Left lung (tissue), 10 donors: Measurements from ENCODE around the gene SP6. TPM values are rescaled to one million over a fixed set of nuclear protein-coding genes. Genes with fewer than 3 reads are reported as not detected.

Source experiments
- ATAC-seq: fragments of 200-7000 bp; cut with Tn5 transposase; one replicate; pipeline ENCODE4 v1.9.1; 2020; ENCODE audit warnings: moderate library complexity
- DNase-seq, 4 donors: peaks; one replicate each; pipeline ENCODE4 v3.0.0-alpha.2; 2013 to 2020
- H3K27ac ChIP-seq, 2 donors: fragments of 200-600 bp; sonication (generic) in 1 of 2; one replicate each; pipeline versions ENCODE4 v1.5.0 to v1.8.0; 2020 to 2021
- H3K27me3 ChIP-seq, 2 donors: fragments of 200-600 bp; sonication (generic) in 1 of 2; one replicate each; pipeline versions ENCODE4 v1.5.0 to v1.8.0; 2020 to 2021
- H3K36me3 ChIP-seq, 2 donors: fragments of 200-600 bp; sonication (generic) in 1 of 2; one replicate each; pipeline versions ENCODE4 v1.5.0 to v1.8.0; 2020 to 2021
- H3K4me1 ChIP-seq, 2 donors: fragments of 200-600 bp; one replicate each; pipeline ENCODE4 v1.8.0; 2021
- H3K4me3 ChIP-seq, 2 donors: fragments of 200-600 bp; sonication (generic) in 1 of 2; one replicate each; pipeline versions ENCODE4 v1.5.0 to v1.8.0; 2020 to 2021; ENCODE audit warnings: mild to moderate bottlenecking in 1 of 2
- H3K9me3 ChIP-seq, 2 donors: fragments of 200-600 bp; sonication (generic) in 1 of 2; one replicate each; pipeline versions ENCODE4 v1.5.0 to v1.8.0; 2020 to 2021
- intact Hi-C, 2 donors: fragments of 100-400 bp; cut with DNase I; formaldehyde crosslinking; loops; one replicate each; pipeline versions ENCODE4 v1.11.2 to v1.14.2; 2022
- polyA plus RNA-seq, 6 donors: library from polyadenylated mRNA; unstranded; fragments of 120-200 nt; gene quantifications; one replicate each; pipeline ENCODE4 v1.2.1, GENCODE V29; 2013; ENCODE audit not compliant: insufficient read length in 6 of 6
- total RNA-seq, 2 donors: library from RNA; stranded (reverse); fragmentation: NEBNext Ultra II Directional; extraction: Animal tissue kit (Norgen Biotek cat#: 25700); gene quantifications; one replicate each; pipeline ENCODE4 v1.2.1, GENCODE V29; 2021
- TF ChIP-seq, protein P1 (sequence below), 2 donors: fragments of 200-600 bp; sonication (generic) in 1 of 2; IDR thresholded peaks; one replicate each; pipeline versions ENCODE4 v1.5.0 to v1.8.0; 2021; ENCODE audit warnings: antibody characterized with exemption in 2 of 2
- donor health status: DM: no; HTN: yes; CAD: no.
- donor health status: DM: no; HTN: no; CAD: no.

The SP6 gene
- total and polyA plus RNA-seq, 8 donors = 0.79 to 6.7 (median 4.5) TPM

DNA sequence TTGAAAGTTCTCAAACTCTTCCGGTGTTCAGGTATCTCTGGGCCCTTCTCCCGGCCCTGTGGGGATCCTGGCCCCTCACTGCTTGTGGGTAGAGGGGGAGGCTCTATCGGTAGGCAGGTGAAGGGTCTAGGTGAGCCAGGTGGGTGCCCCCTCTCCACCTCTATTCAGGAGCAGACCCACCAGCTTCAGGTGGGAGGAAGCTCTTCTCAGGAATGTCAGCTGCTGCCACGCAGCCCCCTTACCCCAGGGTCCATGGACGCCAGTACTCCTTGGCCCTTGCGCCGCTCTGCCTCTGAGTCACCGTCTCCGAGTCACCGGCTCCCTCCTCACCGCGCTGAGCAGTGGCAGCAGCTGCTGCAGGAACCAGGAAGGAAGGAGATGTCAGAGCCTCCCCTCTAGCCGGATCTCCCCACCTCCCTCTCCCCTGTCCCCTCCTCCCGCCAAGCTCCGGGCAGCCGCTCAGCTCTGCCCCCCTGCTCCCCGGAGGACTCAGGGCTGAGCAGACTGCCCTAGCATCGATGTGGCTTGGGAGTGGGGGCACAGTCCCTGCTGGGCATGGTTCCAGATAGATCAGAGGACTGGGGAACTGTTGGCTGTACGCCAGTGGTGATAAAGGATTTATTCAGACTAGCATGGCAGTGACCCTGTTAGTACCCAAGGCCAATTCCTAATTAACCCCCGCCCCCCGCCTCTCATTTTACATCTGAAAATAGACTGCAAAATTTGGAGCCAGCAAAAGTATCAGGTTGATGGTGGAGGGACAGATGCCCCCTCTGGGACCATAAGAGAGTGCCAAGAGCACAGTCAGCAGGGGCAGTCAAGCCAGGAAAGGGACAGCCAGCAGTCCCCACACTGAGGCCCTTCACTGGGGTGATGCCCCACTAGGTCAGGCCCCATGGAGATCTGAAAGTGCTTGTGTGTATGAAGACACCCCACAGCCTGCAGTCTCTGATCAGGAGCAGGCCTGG, 29.3 kb downstream of the SP6 start, which contains the start of gene OSBPL7:
OSBPL7 (minus strand) TSS at position 371 of the 968 bp plus-strand sequence. CDS start 1,516 bp downstream, outside the sequence.
- Histone ChIP-seq H3K27ac (peak within 1 kb of the TSS; percentile 53 to 70), H3K4me3 (peak within 1 kb of the TSS; percentile 58 to 67), H3K9me3 (no peaks in the 10 kb centered on the region), H3K4me1 (peaks cover 18 to 29% of the 10 kb centered on the region in 2 donors), H3K27me3 (no peaks in the 10 kb centered on the region), H3K36me3 (peaks cover 0 to 68% of the 10 kb centered on the region in 2 donors)
- ATAC-seq (peak; percentile 86), DNase-seq (peak; percentile 68 to 94 (median 84))
- TF ChIP-seq, protein P1, sequence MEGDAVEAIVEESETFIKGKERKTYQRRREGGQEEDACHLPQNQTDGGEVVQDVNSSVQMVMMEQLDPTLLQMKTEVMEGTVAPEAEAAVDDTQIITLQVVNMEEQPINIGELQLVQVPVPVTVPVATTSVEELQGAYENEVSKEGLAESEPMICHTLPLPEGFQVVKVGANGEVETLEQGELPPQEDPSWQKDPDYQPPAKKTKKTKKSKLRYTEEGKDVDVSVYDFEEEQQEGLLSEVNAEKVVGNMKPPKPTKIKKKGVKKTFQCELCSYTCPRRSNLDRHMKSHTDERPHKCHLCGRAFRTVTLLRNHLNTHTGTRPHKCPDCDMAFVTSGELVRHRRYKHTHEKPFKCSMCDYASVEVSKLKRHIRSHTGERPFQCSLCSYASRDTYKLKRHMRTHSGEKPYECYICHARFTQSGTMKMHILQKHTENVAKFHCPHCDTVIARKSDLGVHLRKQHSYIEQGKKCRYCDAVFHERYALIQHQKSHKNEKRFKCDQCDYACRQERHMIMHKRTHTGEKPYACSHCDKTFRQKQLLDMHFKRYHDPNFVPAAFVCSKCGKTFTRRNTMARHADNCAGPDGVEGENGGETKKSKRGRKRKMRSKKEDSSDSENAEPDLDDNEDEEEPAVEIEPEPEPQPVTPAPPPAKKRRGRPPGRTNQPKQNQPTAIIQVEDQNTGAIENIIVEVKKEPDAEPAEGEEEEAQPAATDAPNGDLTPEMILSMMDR (IDR thresholded peaks at IDR 0.05) = no peak
- intact Hi-C loops = no loop called here

DNA sequence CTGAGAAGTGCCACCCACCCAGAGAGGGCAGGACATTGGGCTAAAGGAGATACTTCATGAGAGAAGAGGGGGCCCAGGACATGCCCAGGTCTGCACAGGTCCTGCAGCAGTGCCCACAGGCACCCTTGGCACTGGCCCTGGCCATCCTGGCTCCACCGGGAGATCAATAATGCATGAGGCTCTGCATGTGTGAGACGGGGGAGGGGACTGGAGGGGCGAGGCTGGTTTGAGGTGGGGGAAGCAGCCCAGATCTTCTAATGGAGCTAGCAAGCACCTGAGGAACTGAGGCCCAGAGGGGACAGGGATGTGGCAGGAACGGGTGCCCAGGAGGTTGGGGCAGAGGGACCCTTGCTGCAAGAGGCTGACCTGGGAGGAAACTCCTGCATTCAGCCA, 29.9 kb downstream of the SP6 start:
- no peaks in the 10 kb centered on the region for H3K27me3 ChIP-seq
- H3K4me1 ChIP-seq = peaks cover 18 to 29% of the 10 kb centered on the region in 2 donors
- H3K27ac ChIP-seq = peak overlapping the region; percentile 53 to 70
- peak; percentile 6 for ATAC-seq
- no peak for DNase-seq
- H3K4me3 ChIP-seq = peak overlapping the region; percentile 58 to 67
- intact Hi-C loops = no loop called here
- peaks cover 0 to 68% of the 10 kb centered on the region in 2 donors for H3K36me3 ChIP-seq
- H3K9me3 ChIP-seq = no peaks in the 10 kb centered on the region
- TF ChIP-seq, protein P1 (IDR thresholded peaks at IDR 0.05) = no peak

DNA sequence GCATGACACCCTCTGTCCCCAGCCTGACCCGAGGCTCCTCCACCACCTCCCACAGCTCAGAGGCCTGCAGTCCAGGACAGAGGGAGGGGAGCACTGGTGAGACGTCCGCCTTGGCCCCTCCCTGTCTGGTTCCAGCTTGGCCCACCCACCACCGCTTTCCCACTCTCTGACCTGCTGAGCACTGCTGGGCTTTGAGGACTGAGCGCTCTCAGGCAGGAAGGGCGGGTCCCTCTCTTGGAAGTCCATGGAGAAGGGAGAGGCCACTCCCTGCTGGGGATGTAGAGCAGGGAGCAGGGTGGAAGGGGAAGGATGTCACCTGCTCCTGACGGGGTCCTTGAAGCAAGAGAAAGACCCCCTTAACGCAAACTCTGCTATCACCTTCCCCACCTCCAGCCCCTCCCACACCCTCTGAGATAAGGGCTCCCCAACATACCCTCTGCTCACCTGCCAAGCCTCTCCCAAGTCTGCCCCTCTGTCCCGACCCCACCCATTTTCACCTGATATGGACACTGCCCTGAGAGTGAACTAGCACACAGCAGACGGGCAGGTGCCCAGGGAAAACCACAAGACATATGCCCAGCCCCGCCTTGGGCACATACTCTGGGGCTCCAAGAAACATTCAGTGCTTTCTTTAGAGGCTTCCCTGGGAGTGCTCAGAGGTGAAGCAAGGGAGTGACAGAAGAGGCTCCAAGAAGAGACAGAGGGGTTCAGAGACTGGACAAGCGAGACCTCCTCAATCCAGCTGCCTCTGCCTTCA, 30.8 kb downstream of the SP6 start:
- Histone ChIP-seq H3K4me3 (peak overlapping the region in 1 of 2 donors; percentile 58), H3K4me1 (peaks cover 18 to 29% of the 10 kb centered on the region in 2 donors), H3K9me3 (no peaks in the 10 kb centered on the region), H3K36me3 (peaks cover 0 to 68% of the 10 kb centered on the region in 2 donors), H3K27ac (no peak overlapping the region), H3K27me3 (no peaks in the 10 kb centered on the region)
- ATAC-seq = peak; percentile 72
- intact Hi-C loops = no loop called here
- DNase-seq = peak in 1 of 4 donors; percentile 74
- TF ChIP-seq, protein P1 (IDR thresholded peaks at IDR 0.05) = no peak

DNA sequence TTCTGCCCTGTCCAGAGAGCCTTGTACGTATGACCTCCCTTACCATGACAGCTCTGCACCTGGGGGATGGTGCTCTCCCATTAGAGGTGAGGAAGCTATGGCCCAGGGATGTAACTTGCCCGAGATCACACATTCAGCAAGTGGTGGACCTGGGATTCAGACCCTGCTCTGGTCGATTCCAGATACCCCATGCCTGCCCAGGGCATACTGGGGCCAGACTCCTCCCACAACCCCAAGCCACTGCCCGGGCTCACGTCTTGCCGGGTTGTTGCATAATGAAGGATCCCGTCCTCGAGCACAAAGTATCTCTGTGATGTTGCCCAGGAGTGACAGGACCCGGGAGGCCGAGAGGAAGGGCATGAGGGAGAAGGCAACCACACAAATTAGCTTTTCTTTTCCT, 31.5 kb downstream of the SP6 start:
- intact Hi-C loops = no loop called here
- TF ChIP-seq, protein P1 (IDR thresholded peaks at IDR 0.05) = no peak
- Histone ChIP-seq H3K4me3 (peak overlapping the region in 1 of 2 donors; percentile 58), H3K4me1 (peaks cover 18 to 29% of the 10 kb centered on the region in 2 donors), H3K9me3 (no peaks in the 10 kb centered on the region), H3K27me3 (no peaks in the 10 kb centered on the region), H3K27ac (no peak overlapping the region), H3K36me3 (peaks cover 0 to 68% of the 10 kb centered on the region in 2 donors)
- DNase-seq (no peak), ATAC-seq (no peak)
